ENCODE data around the gene C10orf67. TPM values are rescaled to one million over a fixed set of nuclear protein-coding genes. Genes with fewer than 3 reads are reported as not detected.
A peak's percentile ranks its signal among the peaks of the same experiment; 100 is the strongest.

Gene C10orf67
- total and polyA plus RNA-seq, 2 of the 8 experiments (the other 6 are each of a cell fraction or from before 2014, with no cell fraction given): 0.05 to 0.11 TPM

DNA sequence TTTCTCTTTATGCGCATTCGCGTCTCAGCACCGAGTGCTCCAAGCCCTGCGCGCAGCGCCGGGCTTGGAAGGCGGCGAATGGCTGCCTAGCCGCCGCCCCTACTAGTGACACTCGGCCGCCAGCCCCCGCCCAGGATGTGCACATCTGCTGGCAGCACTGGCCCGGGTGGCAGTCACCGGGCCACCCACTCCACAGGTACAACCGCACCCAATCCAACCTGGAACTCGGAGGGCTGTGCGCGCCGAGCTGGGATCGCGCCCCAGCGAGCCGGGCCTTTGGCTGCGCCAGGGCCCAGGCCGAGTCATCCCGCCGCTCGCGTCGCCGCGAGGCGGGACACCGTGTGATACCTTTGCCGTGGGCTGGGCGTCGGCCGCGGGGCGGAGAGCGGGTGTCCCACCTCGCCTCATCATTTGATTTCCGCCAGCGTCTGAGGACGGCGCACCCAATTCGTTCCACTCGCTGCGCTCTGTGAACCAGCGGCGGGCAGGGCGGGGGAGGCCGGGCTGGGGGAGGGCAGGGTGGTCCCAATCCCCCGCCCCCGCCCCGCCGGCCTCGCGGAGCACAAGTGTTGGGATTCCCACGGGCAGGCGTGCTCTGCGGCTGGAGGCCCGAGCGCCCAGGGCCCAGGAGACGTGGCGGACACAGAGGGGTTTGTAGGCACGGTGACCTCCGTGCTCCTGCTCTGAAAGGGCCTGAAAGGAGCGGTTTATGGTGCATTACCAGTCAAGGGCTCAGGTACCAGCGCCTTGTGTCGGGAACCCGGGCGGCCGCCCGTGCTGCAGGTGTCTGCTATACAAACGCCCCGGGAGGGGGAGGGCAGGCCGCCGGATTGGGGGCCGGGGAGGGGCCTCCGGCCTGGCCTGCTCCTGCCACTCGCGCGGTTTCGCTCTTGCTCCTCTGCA, 170.3 kb downstream of the C10orf67 start:
- ChIA-PET CTCF (ENCODE audit: partially characterized antibody) (interaction anchor here (0.6 to 2.6 kb wide), 6 partner anchors 9 to 141 kb away, joined by 3 to 11 read pairs (median 6); no protein-coding TSS in a partner anchor), POLR2A (ENCODE audit: partially characterized antibody) (interaction anchor here (1.2 to 1.4 kb wide), 2 partner anchors 12 to 15 kb away, joined by 3 to 4 read pairs; no protein-coding TSS in a partner anchor)
- no peak overlapping the region for H2BK120ac ChIP-seq (replicated peaks; ENCODE audit: low read depth, low read length)
- 0 out of 2 replicates have a peak overlapping the region, but pooled peaks have one; percentile 1 for H4K8ac ChIP-seq (ENCODE audit: extremely low read depth, insufficient read depth, low read length)
- no peak overlapping the region for H4K91ac ChIP-seq (replicated peaks; ENCODE audit: insufficient read length, low read length)
- peak overlapping the region; percentile 2 to 54 (median 29); a peak in 7 of 8 replicates for H3K4me3 ChIP-seq (ENCODE audit: extremely low read depth in 1 of 4, insufficient read depth in 2 of 4, low read depth in 3 of 4, low read length in 4 of 4)
- H3K9ac ChIP-seq (replicated peaks in 1 of 4; ENCODE audit: extremely low read depth in 1 of 4, low read depth in 3 of 4, low read length in 3 of 4): no peak overlapping the region
- WGBS, 2 experiments (ENCODE audit: extremely low coverage in 1 of 2, insufficient coverage in 1 of 2, insufficient read length in 1 of 2, insufficient replicate concordance in 2 of 2, low coverage in 1 of 2, low lambda C conversion rate in 2 of 2, missing lambda C conversion rate in 1 of 2): 2% methylated on average over 29 of the region's 88 CpGs; no CpG with 5 or more reads in 1 of the 2 experiments
- no peak overlapping the region for H3K23ac ChIP-seq (ENCODE audit: insufficient read length)
- H3K14ac ChIP-seq (ENCODE audit: insufficient read length): no peak overlapping the region
- no peak overlapping the region for H3K27ac ChIP-seq (ENCODE audit: low read depth, low read length)
- peaks cover 2% of the 10 kb centered on the region; the same call in 1 of the 2 replicates for H3K23me2 ChIP-seq (ENCODE audit: low read depth, low read length)
- H3K56ac ChIP-seq (replicated peaks; ENCODE audit: insufficient read length, low read depth, low read length): no peak overlapping the region
- no peak overlapping the region for H2AFZ ChIP-seq (ENCODE audit: low read length)
- H3K4me1 ChIP-seq (replicated peaks in 1 of 4; ENCODE audit: control insufficient read depth in 3 of 4, insufficient read depth in 4 of 4, low read length in 3 of 4): peaks cover 2 to 10% (median 5%) of the 10 kb centered on the region in 4 experiments; a peak in 6 of 7 replicates
- no peak overlapping the region for H4K5ac ChIP-seq (ENCODE audit: insufficient read length, low read depth, low read length)
- peak overlapping the region; percentile 57 to 76 for H3K4me2 ChIP-seq (ENCODE audit: insufficient read depth in 1 of 2, low read depth in 2 of 2, low read length in 2 of 2)
- FAIRE-seq: no peak
- H3K79me1 ChIP-seq (ENCODE audit: low read depth, low read length): no peaks in the 10 kb centered on the region
- H4K20me1 ChIP-seq (replicated peaks in 1 of 2; ENCODE audit: control insufficient read depth in 1 of 2, insufficient read depth in 2 of 2, low read length in 2 of 2): peaks cover 8 to 11% of the 10 kb centered on the region in 2 experiments
- H3K79me2 ChIP-seq (ENCODE audit: control insufficient read depth in 1 of 2, insufficient read depth in 2 of 2, low read length in 2 of 2): no peaks in the 10 kb centered on the region
- TF ChIP-seq KDM5A (IDR thresholded peaks at IDR 0.05; ENCODE audit: low read length): no peak
- TF ChIP-seq SUZ12 (IDR thresholded peaks at IDR 0.05; ENCODE audit: low read length): peak; percentile 95
- TF ChIP-seq NANOG (IDR thresholded peaks at IDR 0.05; ENCODE audit: insufficient read depth, low read depth, low read length, poor library complexity, severe bottlenecking): no peak
- peak; percentile 73 for TF ChIP-seq EZH2 (IDR thresholded peaks at IDR 0.05; ENCODE audit: low read depth, low read length, severe bottlenecking)
- no peak for TF ChIP-seq RBBP5 (IDR thresholded peaks at IDR 0.05; ENCODE audit: borderline replicate concordance, low read depth, low read length)
- TF ChIP-seq CTBP2 (IDR thresholded peaks at IDR 0.05; ENCODE audit: borderline replicate concordance, insufficient read depth, insufficient read length, low read length): peak; percentile 79
- no peak for TF ChIP-seq HDAC6 (IDR thresholded peaks at IDR 0.05; ENCODE audit: low read depth, low read length)
- H2BK15ac ChIP-seq (ENCODE audit: low read length): no peak overlapping the region
- peak in 1 of 2 experiments; percentile 64 for DNase-seq (ENCODE audit: low read depth in 1 of 2, low spot score in 2 of 2)
- H2AK5ac ChIP-seq (ENCODE audit: low read depth, low read length): no peak overlapping the region
- no peak overlapping the region for H2BK20ac ChIP-seq (ENCODE audit: low read length)
- H3K27me3 ChIP-seq (replicated peaks in 1 of 4; ENCODE audit: control insufficient read depth in 3 of 4, extremely low read depth in 1 of 4, insufficient read depth in 3 of 4, low read length in 3 of 4): peaks cover 77 to 98% (median 95%) of the 10 kb centered on the region in 4 experiments
- no peak overlapping the region for H3K4ac ChIP-seq (replicated peaks; ENCODE audit: insufficient read length, low read depth, low read length)
- peaks cover 0 to 4% (median 0%) of the 10 kb centered on the region in 4 experiments; a peak in 1 of 8 replicates for H3K36me3 ChIP-seq (ENCODE audit: control insufficient read depth in 2 of 4, insufficient read depth in 4 of 4, low read length in 3 of 4)
- peak overlapping the region; percentile 19; the same call in 1 of the 2 replicates for H3K18ac ChIP-seq (ENCODE audit: extremely low read depth, low read length)
- H2BK5ac ChIP-seq (ENCODE audit: low read depth, low read length): no peak overlapping the region
- no peak overlapping the region for H2BK12ac ChIP-seq (ENCODE audit: low read depth, low read length)
- no peaks in the 10 kb centered on the region for H3K9me3 ChIP-seq (ENCODE audit: insufficient read depth in 2 of 2, low read depth in 1 of 2, low read length in 1 of 2)

Data from H1 (cell line).